HuH-7 (cell line): ENCODE results near the gene MMP24.
A peak's percentile ranks its signal among the peaks of the same experiment; 100 is the strongest.
"Not testable (repeated sequence)": the region's sequence is repeated elsewhere in the genome, so short reads cannot be mapped to it uniquely, and the experiment has no call there.

Experiments
- DNase-seq: peaks from one replicate; pipeline ENCODE4 v3.0.0; 2011; ENCODE audit warnings: low spot score

Gene MMP24

GRCh38 chr20:35260426-35260825 lies 33.9 kb downstream of the MMP24 start:
- no peak for DNase-seq

DNA sequence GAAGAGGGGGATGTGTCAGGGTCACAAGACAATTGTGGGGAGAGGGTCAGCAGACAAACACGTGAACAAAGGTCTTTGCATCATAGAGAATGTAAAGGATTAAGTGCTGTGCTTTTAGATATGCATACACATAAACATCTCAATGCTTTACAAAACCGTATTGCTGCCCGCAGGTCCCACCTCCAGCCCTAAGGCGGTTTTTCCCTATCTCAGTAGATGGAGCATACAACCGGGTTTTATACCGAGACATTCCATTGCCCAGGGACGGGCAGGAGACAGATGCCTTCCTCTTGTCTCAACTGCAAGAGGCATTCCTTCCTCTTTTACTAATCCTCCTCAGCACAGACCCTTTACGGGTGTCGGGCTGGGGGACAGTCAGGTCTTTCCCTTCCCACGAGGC lies 35.8 kb downstream of the MMP24 start:
- not testable (repeated sequence) for DNase-seq

DNA sequence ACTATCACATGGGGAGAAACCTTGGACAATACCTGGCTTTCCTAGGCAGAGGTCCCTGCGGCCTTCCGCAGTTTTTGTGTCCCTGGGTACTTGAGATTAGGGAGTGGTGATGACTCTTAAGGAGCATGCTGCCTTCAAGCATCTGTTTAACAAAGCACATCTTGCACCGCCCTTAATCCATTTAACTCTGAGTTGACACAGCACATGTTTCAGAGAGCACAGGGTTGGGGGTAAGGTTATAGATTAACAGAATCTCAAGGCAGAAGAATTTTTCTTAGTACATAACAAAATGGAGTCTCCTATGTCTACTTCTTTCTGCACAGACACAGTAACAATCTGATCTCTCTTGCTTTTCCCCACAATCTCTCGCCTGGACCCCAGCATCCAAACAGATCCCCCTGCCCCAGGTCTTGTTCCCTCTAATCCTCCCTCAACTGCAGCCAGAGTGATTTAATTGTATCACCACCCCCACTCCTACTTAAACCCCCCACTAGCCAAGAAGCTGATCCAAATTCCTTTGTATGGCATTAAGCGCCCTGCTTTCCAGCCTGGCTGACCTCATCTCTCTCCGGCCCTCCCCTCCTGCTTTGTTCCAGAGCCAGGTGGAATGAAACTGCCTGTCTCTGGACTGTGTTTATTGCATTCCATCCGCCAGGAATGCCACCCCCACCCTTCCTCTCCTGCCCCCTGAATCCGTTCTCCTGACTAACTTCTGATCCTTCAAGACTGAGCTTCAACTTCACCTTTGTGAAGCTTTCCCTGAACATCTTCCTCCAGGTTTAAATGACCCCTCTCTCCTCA lies 36.4 kb downstream of the MMP24 start:
- DNase-seq: peak; percentile 61

- DNase-seq: no peak
Measured at GRCh38 chr20:35263532-35264341, 37.2 kb downstream of the MMP24 start.

GRCh38 chr20:35264755-35265154 lies 38.3 kb downstream of the MMP24 start:
- peak; percentile 81 for DNase-seq

GRCh38 chr20:35267092-35267491 lies 40.6 kb downstream of the MMP24 start:
- DNase-seq: no peak

- peak; percentile 98 for DNase-seq
Measured at GRCh38 chr20:35269055-35269781, 42.7 kb downstream of the MMP24 start.

GRCh38 chr20:35270021-35270902 lies 43.8 kb downstream of the MMP24 start:
- DNase-seq: no peak

DNA sequence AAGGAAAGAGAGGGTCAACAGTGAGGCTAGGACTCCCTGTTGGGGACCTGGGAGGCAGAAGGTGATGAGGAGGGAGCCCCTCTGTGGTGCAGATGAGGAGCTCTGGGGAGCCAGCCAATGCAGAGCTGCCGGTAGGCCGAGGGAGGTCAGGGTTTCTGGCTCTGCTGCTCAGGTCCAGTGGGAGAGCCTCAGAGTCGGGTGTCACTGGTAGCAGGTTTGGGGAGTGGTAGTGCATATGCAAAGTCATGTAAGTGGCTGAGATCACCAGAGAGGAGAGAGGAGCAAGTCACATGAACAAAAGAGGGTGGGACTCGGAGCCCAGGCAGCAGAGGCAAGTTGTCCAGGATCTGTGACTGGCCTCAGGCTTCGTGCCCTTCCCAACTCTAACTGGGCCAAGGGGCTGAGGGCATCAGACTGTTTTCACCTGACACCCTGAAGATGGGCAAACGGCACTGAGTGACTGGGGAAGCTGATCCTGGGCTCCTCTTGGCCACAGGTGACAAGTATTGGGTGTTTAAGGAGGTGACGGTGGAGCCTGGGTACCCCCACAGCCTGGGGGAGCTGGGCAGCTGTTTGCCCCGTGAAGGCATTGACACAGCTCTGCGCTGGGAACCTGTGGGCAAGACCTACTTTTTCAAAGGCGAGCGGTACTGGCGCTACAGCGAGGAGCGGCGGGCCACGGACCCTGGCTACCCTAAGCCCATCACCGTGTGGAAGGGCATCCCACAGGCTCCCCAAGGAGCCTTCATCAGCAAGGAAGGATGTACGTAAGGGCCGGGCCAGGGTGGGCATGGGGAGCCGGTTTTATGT lies 44.8 kb downstream of the MMP24 start:
- no peak for DNase-seq

GRCh38 chr20:35271904-35272303 lies 45.4 kb downstream of the MMP24 start:
- DNase-seq: no peak

DNA sequence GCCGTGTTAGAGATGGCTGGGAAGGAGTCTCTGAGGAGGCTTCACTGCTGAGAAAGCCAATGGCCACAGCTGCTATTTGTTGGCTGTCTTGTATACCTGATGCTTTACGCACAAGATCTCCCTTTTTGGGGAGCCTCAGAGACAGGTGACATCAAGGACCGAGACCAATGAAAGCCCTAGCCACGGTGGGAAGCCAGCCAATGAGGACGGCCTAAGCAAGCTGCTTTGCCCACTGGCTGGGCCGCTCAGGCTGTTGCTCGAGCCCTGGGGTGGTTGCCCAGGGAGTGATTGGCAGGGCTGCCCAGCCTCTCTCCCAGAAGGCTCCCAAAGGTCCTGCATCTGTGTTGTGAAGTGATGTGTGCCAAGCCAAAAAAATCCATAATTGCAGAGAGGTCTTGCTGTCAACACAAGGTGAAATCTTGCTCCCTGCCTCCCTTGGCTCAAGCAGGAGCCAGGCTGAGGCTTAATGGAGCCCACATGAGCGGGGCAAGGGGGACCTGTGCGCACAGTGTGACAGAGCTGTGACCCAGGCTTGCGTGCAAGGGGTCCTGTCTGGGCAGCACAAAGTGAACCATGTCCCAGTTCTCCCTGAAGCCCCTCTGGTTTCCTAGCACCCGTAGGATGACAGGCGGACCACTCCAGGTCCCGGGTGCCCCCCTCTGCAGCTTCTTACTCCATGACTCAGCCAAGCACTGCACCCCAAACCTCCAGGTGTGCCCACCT lies 47.1 kb downstream of the MMP24 start:
- DNase-seq: no peak

DNA sequence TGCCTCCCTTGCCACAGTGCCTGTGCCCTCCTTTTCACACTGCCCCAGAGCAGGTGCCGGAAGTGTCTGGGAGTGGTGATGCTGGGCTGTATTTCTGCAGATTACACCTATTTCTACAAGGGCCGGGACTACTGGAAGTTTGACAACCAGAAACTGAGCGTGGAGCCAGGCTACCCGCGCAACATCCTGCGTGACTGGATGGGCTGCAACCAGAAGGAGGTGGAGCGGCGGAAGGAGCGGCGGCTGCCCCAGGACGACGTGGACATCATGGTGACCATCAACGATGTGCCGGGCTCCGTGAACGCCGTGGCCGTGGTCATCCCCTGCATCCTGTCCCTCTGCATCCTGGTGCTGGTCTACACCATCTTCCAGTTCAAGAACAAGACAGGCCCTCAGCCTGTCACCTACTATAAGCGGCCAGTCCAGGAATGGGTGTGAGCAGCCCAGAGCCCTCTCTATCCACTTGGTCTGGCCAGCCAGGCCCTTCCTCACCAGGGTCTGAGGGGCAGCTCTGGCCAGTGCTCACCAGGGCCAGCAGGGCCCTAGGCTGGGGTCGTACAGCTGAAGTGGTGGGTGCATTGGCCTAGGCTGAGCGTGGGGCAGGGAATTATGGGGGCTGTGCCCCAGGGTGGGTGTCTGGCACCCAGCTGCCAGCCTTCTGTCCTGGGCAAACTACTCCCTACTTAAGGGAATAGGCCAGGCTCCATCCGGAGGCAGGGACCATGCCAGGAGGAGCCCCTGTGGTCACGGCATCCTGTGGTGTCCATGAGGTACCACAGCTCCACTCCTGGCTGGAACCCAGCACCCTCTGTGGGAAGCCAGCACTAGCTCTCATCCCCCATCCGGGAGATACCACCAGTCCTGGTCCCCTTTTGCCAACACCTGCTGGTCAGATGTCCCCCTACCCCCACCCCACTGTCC lies 47.9 kb downstream of the MMP24 start:
- no peak for DNase-seq

- DNase-seq: no peak
Measured at GRCh38 chr20:35275741-35276251, 49.3 kb downstream of the MMP24 start.

DNA sequence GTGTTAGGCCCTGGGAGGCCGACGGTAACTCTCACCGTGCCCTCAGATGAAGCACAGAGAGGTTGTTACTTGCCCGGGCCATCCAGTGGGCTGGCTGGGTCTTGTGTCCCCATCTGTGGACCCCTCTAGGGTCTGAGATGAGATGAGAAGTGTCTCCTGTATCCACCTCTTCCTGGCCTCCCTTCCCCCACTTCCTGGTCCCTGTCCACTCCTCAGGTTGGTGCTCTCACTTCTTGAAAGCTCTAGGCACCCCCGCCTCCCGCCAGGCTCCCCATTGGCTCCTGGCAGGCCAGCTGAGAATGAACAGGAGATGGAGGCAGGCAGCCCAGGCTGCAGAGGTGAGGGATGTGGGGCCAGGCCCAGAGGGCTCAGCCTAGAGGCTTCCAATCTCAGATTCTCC lies 49.9 kb downstream of the MMP24 start:
- no peak for DNase-seq

GRCh38 chr20:35277127-35277526 lies 50.6 kb downstream of the MMP24 start:
- no peak for DNase-seq

DNA sequence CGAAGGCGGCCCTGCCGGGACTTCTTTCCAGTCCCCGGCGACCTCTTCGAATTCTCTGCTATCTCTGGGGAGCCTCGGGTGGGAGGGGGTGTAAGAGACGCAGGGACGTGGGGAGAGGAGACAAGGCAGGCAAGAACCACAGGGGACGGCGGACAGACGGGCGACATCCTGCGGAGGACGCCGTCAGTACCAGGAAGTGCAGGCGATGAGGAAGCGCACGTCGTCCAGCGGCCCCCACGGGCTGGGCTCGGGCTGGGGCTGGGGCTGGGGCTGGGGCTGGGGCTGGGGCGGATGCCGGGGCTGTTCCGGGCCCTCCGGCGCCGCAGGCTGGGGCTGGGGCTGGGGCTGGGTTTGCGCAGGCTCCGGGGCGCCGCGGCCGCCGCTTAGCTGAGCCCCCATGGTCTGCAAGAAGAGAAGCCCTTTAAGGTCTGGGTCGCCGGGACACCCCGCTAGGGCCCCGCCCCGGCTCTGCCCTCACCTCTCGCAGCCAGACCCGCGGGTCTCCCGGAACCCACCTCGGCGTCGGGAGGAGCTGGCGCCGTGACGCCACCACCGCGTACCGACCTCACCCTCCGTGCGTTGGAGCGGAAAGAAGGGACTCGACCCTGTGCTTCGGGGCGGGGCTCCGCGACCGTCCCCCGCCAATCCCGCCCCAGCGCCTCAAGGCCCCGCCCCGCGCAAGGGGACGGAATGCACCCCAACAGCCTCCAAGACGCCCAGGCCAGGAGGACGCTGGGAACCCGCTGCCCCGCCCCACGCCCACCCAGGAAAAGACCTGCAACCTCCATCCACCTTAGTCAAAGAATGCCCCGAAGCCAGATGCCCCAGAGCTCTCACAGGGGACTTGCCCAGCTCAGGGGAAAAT lies 51.3 kb downstream of the MMP24 start, which contains the start of gene MMP24OS:
Gene MMP24OS, minus strand, starts transcription at position 592 of the 865 bp plus-strand sequence. Its CDS starts 193 bp downstream, at position 399.
- peak; percentile 96 for DNase-seq

- no peak for DNase-seq
Measured at GRCh38 chr20:35279040-35279439, 52.5 kb downstream of the MMP24 start.
